Adipose tissue (tissue), 3 donors: ENCODE results near the gene NEDD4L. TPM values are rescaled to one million over a fixed set of nuclear protein-coding genes. Genes with fewer than 3 reads are reported as not detected.
"Not testable (repeated sequence)": the region's sequence is repeated elsewhere in the genome, so short reads cannot be mapped to it uniquely, and the experiment has no call there.

Experiments used
- H3K27ac ChIP-seq: one replicate; pipeline ENCODE4 v1.5.1; 2013; ENCODE audit warnings: low read depth, low read length
- WGBS, 3 donors: extraction: QIAGEN DNeasy Blood & Tissue Kit; methylation state at CpG; one replicate each; pipeline ENCODE4 v1.1.7; 2013; 5-methylcytosine and 5-hydroxymethylcytosine counted together
- polyA plus RNA-seq, 3 donors: library from polyadenylated mRNA; stranded (reverse); fragments of 200-250 nt; gene quantifications; one replicate each; pipeline ENCODE4 v1.2.3, GENCODE V29; 2013
- donor health status: healthy with polysubstance abuse.
- donor health status: Bipolar disorder and iron deficiency.
- donor health status: healthy.

NEDD4L gene
- polyA plus RNA-seq, 3 donors: 12.7 to 77.3 (median 23.7) TPM

DNA sequence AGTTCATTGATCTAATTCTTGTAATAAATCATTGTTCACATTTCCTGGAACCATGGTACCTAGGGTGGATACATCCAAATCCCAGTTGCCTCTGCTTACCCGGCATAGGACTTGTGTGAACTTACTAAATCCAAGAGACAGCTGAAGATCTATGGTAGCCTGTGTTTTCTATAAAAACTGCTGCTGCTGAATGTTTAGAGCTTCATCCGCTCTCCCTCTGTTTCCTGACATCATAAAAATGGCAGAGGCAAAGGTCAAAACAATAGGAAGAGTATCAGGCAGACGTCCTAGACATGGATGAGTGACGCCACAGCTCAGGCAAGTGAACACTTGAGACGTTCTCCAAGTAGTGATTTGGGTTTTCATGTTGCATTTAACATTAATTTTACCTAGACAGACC lies 326.6 kb downstream of the NEDD4L start:
- 80 to 84% (median 84%) methylated on average over 5 of the region's 5 CpGs for WGBS, 3 donors
- H3K27ac ChIP-seq: no peak overlapping the region

GRCh38 chr18:58373481-58373880 lies 329.5 kb downstream of the NEDD4L start:
- WGBS, 3 donors: 94 to 97% (median 95%) methylated on average over 5 of the region's 5 CpGs
- H3K27ac ChIP-seq: no peak overlapping the region

DNA sequence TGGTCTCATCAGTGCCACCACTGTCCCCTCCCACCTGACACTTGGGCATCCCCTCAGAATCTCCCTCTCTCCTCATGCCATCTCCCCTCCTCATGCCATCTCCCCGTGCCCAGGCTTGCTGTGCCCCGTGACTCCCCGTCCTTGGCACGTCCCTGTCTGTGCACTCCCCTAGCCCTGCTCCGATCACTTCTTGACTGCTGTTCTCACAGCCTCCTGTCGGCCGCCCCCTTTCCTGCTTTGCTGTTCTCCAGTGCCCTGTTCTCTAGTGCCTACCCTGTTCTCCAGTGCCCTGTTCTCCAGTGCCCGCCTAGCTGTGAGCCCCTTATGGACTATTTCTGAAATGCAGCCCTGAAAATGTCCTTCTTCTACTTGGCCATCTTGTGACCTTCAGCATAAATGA lies 331.0 kb downstream of the NEDD4L start:
- WGBS, 3 donors: 95% methylated on average over 8 of the region's 8 CpGs

DNA sequence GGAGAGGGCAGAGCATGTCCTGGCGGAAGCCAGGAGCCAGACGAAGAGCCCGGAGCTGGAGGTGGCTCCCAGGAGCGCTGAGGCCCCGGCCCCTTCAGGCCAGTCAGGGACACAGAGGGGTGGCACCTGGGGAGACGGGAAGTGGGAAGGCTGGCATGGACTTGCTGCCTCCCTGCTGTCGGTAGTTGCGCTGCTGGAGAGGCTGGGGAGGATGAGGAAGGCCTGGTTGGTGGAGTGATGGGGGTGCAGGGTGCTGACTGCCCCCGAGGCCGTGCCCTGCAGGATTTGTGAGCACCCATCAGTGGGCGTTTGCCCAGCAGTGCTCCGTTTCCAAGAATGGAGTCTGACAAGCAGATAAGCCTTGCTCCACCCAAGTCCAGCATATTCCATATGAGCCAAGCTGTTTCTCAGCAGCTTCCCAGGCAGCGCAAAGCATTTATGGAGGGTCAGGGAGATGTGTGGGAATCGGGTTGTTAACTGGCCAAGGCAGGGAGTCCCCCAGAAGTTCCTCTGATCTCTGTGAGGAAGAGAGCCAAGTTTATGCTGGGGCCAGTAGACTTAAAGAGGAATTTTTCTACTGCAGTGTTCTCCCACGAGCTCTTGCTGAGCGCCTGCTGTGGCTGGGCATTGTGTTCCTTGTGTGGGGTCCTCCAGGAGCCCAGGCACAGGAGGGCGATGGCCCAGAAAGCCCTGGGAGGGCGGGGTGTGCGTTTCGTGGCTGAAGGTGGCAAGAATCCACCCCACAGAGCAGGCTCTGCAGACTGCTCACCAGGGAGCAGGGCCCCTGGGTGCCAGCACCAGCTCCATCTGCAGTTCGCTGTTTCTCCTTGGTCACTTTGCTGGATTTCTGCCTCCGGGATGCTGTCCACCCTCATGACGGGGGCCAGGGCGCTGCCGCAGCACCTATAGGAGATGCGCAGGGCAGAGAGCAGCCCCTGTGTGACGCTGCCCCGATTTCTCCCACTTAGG lies 334.7 kb downstream of the NEDD4L start:
- no peak overlapping the region for H3K27ac ChIP-seq
- WGBS, 3 donors: 79 to 89% (median 79%) methylated on average over 28 of the region's 28 CpGs

More for the DNA sequence above, 331.0 kb downstream of the NEDD4L start:
- no peak overlapping the region for H3K27ac ChIP-seq

GRCh38 chr18:58379443-58379842 lies 335.4 kb downstream of the NEDD4L start:
- no peak overlapping the region for H3K27ac ChIP-seq
- 83 to 94% (median 93%) methylated on average over 15 of the region's 15 CpGs for WGBS, 3 donors

- 95 to 99% (median 97%) methylated on average over 4 of the region's 4 CpGs for WGBS, 3 donors
- not testable (repeated sequence) for H3K27ac ChIP-seq
These were observed 336.1 kb downstream of the NEDD4L start for GRCh38 chr18:58380113-58380512.

DNA sequence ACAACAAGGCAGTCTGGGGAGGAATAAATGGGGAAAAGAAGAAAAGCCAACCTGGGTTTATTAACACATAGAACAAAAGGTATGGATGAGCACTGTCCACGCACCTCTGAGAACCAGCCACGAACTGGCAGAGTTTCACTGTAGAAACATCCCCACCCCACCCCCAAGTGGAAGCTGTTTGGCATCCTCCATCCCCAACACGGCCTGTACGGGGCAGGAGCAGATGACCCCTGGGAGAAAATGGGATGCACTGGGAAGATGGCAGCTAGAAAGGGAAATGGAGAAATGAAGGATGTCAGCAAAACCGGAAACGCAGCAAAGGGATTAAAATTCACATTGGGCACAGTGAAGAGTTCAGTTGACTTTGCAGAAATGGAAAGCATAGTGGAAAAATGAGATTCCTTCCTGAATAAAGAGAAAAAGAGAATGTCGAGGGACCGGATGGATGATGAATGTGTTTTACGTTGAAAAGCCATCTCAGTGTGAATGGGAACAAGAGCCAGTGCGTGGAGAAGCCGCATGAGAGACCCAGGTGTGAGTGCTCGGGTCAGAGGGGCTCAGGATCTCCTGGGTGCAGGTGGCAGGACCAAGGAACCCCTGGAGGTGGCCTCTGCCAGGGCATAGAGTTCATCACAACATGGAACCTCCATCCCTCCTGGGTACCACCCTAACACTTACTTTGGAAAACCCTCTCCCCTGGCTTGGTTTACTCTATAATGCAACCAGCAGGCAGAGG lies 337.8 kb downstream of the NEDD4L start:
- WGBS, 3 donors: 94 to 95% (median 95%) methylated on average over 12 of the region's 12 CpGs
- no peak overlapping the region for H3K27ac ChIP-seq

GRCh38 chr18:58382446-58382845 lies 338.4 kb downstream of the NEDD4L start:
- H3K27ac ChIP-seq: no peak overlapping the region
- 87 to 95% (median 89%) methylated on average over 2 of the region's 2 CpGs for WGBS, 3 donors

- WGBS, 3 donors: 88 to 95% (median 91%) methylated on average over 13 of the region's 13 CpGs
These were observed 341.4 kb downstream of the NEDD4L start for GRCh38 chr18:58385472-58385871.

DNA sequence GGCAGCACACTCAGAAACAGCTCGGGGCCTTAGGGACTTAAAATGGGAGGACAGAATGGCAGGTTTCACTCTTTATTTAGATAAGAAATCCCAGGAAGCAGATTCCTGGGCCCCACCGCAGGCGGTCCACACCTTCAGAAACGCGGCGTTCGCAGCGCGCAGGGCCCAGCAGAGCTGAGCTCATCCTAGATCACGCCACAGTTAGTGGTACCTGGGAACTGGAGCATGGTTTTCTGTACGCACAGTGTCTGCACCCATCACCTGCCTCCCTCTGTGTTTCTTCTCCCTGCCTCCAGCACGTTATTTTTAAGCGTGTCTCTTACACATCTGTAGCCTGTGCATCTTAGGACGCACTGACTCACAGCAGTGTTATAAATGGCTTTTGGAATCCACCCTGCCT lies 342.8 kb downstream of the NEDD4L start:
- no peak overlapping the region for H3K27ac ChIP-seq
- WGBS, 3 donors: 96 to 97% (median 97%) methylated on average over 14 of the region's 14 CpGs

More at GRCh38 chr18:58385472-58385871, 341.4 kb downstream of the NEDD4L start:
- H3K27ac ChIP-seq: no peak overlapping the region

GRCh38 chr18:58387716-58388115 lies 343.7 kb downstream of the NEDD4L start:
- WGBS, 3 donors: 88 to 94% (median 93%) methylated on average over 5 of the region's 5 CpGs

GRCh38 chr18:58388736-58389135 lies 344.7 kb downstream of the NEDD4L start:
- WGBS, 3 donors: 89 to 96% (median 96%) methylated on average over 14 of the region's 14 CpGs
- no peak overlapping the region for H3K27ac ChIP-seq

More at GRCh38 chr18:58387716-58388115, 343.7 kb downstream of the NEDD4L start:
- H3K27ac ChIP-seq: no peak overlapping the region

GRCh38 chr18:58389745-58390144 lies 345.7 kb downstream of the NEDD4L start:
- 88 to 96% (median 94%) methylated on average over 2 of the region's 2 CpGs for WGBS, 3 donors
- no peak overlapping the region for H3K27ac ChIP-seq

DNA sequence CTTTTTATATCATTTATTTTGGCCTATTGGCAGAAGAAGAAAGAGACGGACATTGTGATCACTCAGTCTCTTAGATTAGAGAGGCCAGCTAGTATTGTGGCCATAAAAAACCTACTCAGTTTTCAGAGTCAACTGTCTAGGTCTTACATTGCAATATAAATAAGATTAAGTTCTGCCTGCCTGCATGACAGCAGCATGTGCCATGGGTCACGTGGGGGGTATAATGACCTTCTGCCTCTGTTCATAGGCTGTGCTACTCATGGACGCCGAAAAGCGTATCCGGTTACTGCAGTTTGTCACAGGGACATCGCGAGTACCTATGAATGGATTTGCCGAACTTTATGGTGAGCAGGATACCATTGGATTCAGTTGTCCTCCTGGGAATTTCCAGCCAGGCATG lies 346.4 kb downstream of the NEDD4L start:
- WGBS, 3 donors: 95 to 98% (median 97%) methylated on average over 9 of the region's 9 CpGs
- no peak overlapping the region for H3K27ac ChIP-seq

- 30 to 78% (median 73%) methylated on average over 1 of the region's 1 CpG for WGBS, 3 donors
- H3K27ac ChIP-seq: no peak overlapping the region
These were observed 347.3 kb downstream of the NEDD4L start for GRCh38 chr18:58391231-58391825.

DNA sequence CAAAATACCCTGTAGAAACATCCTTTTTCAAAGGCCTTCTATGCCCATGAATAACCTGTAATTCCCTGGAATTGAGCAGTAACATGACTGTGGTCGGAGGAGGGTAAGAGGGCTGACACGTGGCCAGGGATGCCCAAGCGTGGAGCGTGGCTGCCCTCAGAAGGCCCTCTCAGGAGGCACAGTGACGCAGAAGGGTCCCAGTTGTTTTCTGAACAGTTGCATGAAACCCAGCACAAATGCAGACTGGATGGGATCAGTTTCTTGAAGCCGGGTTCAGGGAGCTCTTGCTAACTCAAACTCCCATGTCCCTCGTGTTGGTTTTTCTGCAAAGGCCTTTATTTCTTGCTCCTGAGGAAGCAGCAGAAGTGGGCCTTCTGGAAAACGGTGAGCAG lies 347.9 kb downstream of the NEDD4L start:
- no peak overlapping the region for H3K27ac ChIP-seq
- WGBS, 3 donors: 76 to 81% (median 81%) methylated on average over 8 of the region's 8 CpGs

GRCh38 chr18:58392324-58393000 lies 348.4 kb downstream of the NEDD4L start:
- H3K27ac ChIP-seq: no peak overlapping the region
- 51 to 74% (median 64%) methylated on average over 11 of the region's 11 CpGs for WGBS, 3 donors

- 73 to 78% (median 77%) methylated on average over 2 of the region's 2 CpGs for WGBS, 3 donors
- H3K27ac ChIP-seq: no peak overlapping the region
These were observed 349.3 kb downstream of the NEDD4L start for GRCh38 chr18:58393295-58393694.
